ENCODE measurements around the gene SHB.
A peak's percentile ranks its signal among the peaks of the same experiment; 100 is the strongest.

Gene SHB

DNA sequence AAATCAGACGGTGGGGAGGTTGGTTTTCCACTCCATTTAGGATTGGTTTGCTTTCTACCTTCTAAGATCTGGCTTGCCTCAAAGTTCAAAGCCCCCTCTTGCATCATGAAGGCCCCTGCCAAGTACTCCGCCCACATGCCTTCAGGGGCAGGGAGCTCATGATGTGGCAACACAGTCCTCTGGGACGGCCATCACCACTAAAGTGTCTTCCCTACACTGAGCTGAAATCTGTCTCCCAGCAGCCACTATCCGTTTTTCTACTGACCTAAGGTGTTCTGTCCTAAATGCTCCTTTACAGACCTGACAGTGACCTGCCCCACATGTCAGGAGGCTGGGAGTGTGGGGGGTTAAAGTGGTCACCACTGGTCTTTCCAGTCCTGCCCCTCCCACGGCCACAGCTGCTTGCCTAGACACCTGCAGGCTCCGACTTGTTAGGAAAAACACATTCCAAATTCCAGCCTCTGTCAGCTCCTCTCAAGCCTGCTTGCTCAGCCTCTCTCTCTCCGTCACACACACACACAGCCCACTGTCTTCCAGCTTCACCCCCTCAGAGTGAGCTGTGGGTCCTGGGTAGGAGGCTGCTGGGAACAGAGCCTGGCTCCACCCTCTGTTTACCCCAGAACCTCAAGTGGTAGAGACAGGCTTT, 44.9 kb downstream of the SHB start:
- peak; percentile 80 for DNase-seq (ENCODE audit: low spot score)

- no peak for DNase-seq (ENCODE audit: low spot score)
Measured at GRCh38 chr9:38023661-38024035, 45.4 kb downstream of the SHB start.

DNA sequence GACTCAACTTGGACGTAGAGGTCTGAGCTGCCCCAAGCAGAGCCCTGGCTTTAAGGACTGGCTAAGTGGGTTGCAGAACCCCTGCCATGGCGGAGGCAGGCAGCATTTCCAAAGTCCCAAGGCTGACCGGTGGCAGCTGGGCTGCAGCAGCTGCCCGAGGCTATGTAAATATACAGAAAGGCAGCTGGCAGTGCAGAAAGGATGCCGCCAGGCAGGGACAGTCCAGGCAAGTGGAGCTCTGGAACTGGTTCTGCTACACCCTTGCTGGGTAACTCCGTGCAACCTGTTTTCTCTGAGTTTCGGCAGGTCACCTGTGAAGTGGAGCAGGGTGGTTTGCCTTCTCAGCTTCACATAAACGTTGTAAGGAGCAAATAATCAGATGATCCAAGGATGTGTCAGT, 46.0 kb downstream of the SHB start:
- peak; percentile 85 for DNase-seq (ENCODE audit: low spot score)

DNA sequence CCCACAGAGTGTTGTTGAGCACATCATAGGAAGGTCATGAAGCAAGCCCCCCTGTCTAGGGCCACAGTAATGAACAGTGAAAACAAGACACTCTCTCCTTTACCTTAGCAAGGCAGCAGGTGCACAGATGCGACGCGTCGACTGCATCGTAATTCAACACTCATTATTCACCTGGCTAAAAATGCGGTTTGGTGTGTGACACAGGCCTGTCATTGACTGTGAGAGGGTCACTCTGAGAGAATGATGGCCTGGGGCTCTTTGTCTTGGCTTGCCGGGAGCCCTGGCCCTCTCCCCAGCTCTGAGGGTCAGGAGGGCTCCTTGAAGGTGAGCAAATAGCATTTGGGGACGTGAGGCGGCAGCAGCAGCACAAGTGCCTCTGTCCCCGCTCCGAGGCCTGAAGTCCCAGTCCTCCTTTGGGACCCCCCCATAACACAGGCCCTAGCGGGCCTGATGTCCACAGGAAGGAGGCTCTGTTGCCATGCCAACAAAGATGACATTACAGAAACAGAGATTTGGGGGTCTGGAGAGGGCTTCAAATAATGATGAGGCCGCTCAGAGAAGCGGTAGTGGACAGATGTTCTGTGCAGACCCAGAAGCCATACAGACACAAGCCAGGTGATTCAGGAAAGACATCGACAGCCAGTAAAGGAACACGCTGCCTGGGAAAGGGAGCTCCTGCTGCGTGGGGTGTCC, 46.7 kb downstream of the SHB start:
- DNase-seq (ENCODE audit: low spot score): no peak

GRCh38 chr9:38020151-38021076, 48.6 kb downstream of the SHB start:
- DNase-seq (ENCODE audit: low spot score): no peak

DNA sequence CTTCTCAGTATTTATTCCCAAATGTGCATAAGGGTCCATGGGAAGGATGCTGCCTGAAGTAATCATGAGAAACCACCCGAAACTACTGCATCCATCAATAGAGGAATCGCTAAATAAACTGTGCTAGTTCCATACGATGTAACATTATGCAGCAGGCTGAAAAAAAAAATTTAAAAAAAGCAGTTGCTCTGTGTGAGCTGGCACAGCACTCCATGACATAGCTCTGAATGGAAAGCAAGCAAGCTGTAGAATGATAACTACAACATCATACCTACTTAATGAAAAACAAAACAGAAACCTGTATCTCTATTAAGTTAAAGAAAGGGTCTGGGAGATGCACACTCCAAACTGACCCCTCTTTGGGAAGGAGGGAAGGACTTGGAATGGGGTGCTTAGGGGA, 49.3 kb downstream of the SHB start:
- DNase-seq (ENCODE audit: low spot score): no peak

- DNase-seq (ENCODE audit: low spot score): peak; percentile 76
Measured at GRCh38 chr9:38018958-38019602, 49.9 kb downstream of the SHB start.

- DNase-seq (ENCODE audit: low spot score): no peak
Measured at GRCh38 chr9:38018241-38018957, 50.6 kb downstream of the SHB start.

DNA sequence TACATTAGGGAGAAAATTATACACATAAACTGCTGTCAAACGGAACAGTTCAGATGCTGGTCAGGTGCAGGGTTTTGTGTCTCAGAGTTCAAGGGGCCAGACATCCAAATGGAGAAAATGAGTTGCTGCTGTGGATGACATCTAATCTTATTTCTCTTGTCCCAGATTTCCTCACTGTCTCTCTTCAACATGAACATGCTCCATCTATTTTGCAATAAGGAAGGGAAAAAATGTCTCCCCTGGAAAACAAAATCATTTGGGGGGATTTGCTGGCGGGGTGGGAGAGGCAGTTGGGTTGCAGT, 51.2 kb downstream of the SHB start:
- DNase-seq (ENCODE audit: low spot score): no peak

DNA sequence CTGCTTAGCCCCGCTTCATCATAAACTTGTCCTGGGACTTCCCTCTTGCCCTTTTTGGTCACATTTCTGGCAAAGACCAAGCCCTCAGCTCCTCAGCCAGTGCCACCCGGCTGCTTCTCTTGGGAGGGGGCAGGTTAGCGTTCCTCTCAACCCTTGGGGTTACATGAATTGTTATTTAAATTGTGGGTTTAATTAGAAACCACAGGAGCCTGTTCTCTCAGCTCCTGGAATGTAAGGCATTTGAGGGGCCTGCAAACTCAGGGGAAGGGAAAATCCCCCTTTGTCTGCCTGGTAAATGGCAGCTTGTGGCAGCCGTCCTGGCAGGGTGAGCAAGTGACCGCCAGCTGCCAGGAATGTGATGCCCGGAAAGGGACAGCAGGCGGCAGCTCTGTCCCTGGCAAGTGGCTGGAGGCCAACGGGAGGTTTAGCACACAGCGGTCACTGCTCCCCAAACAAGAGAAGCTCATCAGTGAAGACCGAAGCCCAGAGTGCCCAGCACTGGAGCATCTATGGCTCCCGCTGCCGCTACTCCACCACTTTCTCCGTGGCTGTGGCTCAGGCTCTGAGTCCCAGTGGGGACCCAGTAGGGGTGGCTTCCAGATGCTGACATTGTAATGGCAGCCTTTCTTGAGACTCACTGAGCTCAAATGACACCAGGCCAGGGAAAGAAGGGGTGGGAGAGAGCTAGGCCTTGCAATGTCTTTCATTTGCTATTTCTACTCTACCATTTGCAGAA, 51.7 kb downstream of the SHB start:
- peak; percentile 95 for DNase-seq (ENCODE audit: low spot score)

GRCh38 chr9:38016375-38017135, 52.5 kb downstream of the SHB start:
- no peak for DNase-seq (ENCODE audit: low spot score)

DNA sequence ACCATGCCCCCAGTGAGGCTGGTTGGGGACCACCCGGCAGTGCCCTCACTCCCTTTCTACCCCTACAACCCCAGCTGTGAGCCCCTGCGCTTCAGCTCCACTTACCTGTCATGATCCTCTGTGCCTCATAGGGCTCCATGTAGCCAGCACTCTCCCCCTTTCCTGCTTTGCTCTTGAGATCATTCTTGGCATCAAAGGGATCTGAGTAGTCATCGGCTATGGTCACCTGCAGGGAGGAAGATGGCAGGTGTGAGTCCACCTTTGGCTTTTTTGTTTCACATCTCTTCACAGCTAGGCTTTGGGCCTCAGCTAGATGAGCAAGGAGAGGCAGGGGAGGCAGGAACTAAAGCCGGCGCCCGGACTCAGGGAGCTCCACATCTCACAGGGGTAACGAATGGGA, 53.1 kb downstream of the SHB start:
- DNase-seq (ENCODE audit: low spot score): no peak

GRCh38 chr9:38015266-38015665, 53.8 kb downstream of the SHB start:
- DNase-seq (ENCODE audit: low spot score): no peak

- DNase-seq (ENCODE audit: low spot score): no peak
Measured at GRCh38 chr9:38012767-38013450, 56.1 kb downstream of the SHB start.

DNA sequence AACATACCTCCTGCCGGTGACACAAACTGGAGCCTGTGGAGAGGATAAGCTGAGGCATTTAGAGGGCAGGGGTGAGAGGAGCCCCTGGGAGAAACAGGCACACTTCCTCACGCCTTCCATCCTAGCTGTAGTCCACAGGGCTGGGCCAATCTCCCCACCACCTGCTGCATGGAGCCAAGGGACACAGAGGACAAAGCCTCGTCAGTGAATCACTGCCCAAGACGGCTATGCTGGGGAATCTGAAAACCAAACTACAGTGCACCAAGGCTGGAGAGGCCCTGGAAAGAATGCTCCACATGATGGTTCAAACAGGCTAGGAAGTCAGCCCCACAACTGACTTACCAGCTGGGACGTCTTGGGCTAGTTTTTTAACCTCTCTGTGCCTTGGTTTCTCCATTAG, 57.0 kb downstream of the SHB start:
- no peak for DNase-seq (ENCODE audit: low spot score)

DNA sequence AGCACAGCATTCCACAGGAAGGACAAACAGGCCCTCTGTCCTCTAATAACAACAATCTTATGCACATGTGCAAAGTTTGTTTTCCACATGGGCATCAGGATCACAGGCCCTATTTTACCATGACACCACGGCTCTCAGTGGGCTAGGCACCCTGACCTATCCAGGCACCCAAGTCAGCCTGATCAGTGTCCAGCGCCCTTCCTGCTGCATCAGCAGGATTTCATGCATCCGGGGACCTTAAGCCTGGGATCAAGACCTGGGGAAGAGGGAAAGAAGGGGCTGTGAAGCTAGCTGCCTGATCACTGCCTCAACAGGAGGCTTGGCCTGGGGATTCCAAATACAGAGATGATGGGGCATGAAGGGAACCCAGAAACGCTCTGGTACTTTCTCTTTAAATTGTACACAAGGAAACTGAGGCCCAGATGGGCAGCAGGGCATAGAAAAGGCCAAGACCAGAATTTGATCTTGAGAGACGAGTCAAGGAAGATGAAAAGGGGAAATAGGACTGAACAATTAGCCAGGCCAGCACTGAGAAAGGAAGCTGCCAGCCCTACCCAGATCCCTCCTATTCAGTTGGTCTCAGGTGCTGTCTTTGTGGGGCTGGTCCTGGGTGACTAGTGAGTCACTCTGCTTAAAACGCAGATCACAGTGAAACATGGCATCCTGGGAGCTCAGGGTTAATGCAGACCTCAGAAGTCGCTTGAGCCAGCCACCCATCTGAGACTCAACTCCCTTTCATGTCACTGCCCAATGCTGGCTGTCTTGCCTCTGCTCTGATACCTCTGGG, 57.9 kb downstream of the SHB start:
- DNase-seq (ENCODE audit: low spot score): no peak

DNA sequence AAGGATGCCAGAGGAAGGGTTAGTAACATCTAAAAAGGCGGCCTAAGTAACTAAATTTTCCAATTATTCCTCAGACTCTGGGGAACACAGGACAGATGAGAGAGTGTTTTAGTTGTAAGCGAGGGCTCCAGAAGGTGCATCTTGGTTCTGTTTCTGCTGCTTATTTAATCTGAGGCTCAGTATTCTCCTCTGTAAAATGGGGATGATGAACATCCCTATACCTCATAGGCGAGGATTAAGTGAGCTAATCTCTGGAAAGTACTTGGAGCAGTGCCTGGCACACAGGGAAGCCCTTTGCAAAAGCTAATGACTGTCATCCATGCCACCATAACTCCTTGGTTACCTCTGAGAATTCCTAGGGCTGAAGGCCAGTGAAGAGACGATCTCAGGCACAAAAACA, 59.0 kb downstream of the SHB start:
- DNase-seq (ENCODE audit: low spot score): no peak

DNA sequence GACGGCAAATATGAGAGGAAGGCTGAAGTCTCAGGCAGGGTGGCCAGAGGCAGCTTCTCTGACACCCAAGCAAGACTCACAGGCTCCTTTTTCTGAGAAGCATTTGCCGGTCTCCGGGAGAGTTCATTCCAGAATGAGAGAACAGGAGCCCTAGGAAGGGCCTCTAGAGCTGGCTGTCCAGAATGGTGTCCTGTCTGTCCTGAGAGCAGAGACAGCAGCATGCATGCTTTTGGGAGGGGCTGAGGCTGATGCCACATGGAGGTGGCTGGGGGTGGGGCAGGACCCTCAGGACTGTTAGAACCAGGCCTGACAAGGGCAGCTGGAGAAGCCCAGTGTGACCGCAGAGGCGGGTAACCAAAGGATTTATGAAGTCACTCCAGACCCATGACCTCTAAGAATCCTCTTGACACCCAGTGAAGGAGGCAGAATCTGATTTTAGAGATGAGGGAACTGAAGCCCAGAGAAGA, 60.0 kb downstream of the SHB start:
- DNase-seq (ENCODE audit: low spot score): no peak
